SIG-M5 treated with dmso at 0.1 percent for 504 hours (cell line): ENCODE measurements around the gene SIM2.

Source experiments
- DNase-seq: peaks from one replicate; lab custom pipeline; 2025; ENCODE audit not compliant: unreplicated experiment; lab: John Stamatoyannopoulos, UW

SIM2 gene

GRCh38 chr21:36759348-36760083 is 60.6 kb downstream of the SIM2 start:
- no peak for DNase-seq

- no peak for DNase-seq
These were observed 62.8 kb downstream of the SIM2 start for GRCh38 chr21:36761685-36762084.

DNA sequence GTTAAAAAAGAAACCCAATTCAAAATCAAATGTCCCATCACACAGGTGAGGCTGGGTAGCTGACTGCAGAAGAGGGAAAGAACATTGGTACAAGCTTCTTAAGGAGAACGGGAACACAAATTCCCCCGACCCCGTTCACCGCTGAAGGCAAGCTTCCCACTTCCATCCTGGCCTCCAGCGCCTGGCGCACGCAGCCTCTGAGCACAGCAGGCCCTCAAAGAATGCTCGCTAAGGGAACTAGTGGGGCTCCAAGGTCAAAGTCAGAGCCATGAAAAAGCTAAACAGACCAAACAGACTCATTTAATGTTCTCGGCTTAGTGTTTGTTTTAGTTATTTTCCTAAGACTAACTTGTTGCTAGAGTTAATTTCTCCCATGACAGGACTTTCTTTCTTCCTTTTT is 63.7 kb downstream of the SIM2 start:
- no peak for DNase-seq

GRCh38 chr21:36763305-36763704 is 64.4 kb downstream of the SIM2 start:
- no peak for DNase-seq

DNA sequence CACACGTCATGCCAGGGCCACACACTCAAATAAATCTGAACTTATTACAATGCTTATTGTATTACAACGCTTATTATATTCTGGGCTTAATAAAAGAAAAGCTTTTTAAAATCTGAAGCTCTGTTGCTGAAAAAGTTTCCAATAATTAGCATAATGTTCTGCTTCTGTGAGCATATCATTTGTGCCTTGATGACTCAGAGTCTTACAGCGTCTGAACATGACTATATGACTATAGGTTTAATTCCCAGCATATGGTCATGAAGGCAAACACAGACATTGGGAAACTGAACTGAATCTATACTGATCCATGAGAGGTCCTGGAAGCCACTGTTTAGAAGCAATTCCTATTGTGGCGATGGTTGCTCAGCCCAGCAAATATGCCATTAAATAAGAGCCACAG is 66.3 kb downstream of the SIM2 start:
- DNase-seq: no peak

GRCh38 chr21:36766511-36766910 is 67.6 kb downstream of the SIM2 start:
- no peak for DNase-seq

DNA sequence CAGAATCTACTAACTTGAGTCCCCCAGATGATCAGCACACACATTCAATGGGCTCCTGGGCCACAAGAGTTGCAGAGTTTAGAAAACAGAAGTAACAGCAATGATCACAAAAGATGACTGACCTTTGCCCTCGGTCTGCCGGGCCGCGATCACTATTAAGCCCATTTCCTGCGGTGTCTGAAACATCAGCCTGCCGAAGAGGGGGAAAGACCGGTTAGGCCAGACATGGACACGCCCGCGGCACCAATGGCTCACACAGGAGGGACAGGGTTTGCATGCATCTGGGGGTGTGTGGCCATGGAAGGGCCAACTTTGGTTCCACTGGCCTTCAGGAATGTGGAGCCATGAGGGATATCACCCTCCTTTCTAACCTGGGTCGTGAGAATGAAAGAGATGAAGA is 68.2 kb downstream of the SIM2 start:
- DNase-seq: no peak

DNA sequence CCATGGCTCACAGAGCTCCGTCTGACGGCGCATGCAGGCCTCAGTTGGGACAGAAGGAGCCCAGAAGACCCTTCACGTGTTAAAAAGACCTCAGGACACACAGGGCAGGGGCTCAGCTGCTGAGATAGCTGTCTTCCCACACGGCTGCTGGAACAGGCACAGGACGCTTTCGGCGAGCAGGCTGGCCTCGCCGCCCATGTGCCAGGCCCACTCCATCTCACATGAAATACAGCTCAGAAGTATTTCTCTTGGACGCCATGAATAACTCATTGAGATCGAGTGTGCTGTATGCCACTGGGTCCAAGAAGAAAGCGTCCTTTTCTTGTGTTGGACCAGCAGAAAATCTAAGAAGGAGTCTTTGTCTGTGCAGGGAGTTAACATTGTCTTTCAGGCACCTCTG is 69.6 kb downstream of the SIM2 start:
- no peak for DNase-seq

DNA sequence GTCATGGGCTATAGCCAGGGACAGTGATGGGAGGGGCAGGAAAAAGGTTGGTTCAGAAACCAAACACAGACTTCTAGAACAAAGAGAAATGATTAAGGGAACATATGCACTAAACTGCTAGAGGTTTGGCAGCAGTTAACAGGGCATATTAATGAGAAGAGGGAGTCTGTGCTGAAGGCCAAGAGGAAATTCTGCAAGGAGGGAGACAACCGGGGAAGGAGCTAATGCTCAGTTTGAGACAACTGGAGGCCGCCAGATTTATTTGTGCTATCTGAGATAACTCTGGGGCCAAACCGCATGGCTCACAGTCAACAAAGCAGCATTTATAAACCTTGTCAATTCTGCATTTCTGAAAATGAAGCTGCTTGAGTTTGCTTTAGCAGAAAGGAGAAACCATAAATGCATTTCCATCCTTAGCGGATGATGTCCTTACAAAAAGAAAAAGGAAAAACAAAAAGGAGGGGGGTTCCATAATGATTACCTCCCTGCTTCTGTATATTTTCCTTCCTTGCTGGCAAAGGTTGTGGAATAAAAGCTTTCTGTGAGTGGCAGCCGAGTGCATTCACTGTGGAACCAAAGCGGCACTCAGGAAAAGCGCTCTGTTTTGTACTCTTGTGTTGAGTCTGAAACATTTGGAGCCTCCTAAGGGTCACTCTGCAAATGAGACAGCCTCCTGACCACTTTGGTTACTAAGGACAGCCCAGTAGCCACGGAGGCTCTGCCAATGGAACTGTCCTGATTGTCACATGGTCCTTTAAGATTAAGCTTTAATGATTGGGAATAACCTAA is 70.3 kb downstream of the SIM2 start:
- DNase-seq: no peak

- no peak for DNase-seq
These were observed 74.2 kb downstream of the SIM2 start for GRCh38 chr21:36773117-36773516.

- no peak for DNase-seq
These were observed 75.1 kb downstream of the SIM2 start for GRCh38 chr21:36773995-36774394.

GRCh38 chr21:36776981-36777617 is 78.2 kb downstream of the SIM2 start:
- DNase-seq: no peak

- no peak for DNase-seq
These were observed 81.9 kb downstream of the SIM2 start for GRCh38 chr21:36780861-36781260.

GRCh38 chr21:36783612-36784374 is 84.9 kb downstream of the SIM2 start:
- peak; percentile 1 for DNase-seq

- DNase-seq: no peak
These were observed 86.0 kb downstream of the SIM2 start for GRCh38 chr21:36784947-36785346.

DNA sequence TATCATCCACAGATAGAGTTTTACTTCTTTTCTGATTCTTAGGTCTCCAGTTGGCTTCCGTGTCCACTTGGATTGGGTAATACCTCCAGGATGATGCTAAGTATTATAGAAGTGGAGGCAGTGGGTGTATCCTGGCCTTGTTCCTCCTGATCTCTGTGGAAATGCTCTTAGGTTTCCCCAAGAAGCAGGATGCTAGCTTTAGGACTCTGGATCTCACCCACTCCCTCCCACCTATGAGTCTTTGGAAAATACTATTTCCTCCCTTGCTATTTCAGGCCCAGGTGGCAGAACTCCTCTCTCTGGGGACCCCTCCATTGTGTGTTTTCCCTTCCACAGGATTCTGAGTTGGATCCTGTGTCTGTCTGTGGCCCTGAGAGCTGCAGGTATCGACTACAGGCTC is 86.7 kb downstream of the SIM2 start:
- DNase-seq: no peak

GRCh38 chr21:36786186-36786585 is 87.3 kb downstream of the SIM2 start:
- no peak for DNase-seq

GRCh38 chr21:36788120-36788638 is 89.3 kb downstream of the SIM2 start:
- DNase-seq: peak; percentile 4

DNA sequence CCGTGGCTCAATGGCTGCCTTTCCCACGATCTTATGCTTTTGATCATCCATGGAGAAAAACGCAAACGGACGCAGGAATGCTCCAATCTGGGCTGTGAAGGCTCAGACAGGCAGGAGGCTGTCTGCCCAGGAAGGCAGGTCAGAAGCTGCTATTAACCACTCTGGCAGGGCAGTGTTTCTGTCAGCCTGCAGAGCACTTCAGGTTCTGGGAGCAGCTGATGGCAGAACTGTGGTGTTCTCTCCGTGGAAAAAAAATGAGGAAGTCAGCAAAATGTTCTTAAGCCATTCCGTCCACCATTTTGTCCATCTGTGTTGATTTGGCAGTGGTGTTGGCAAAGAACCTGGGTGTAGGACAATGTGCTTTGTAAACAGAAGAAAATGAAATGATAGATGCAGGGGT is 91.7 kb downstream of the SIM2 start:
- no peak for DNase-seq

- DNase-seq: no peak
These were observed 92.3 kb downstream of the SIM2 start for GRCh38 chr21:36791180-36791579.
